GM12864 (cell line): ENCODE data around the gene ARRDC2.

Experiments
- DNase-seq: peaks from one replicate; pipeline ENCODE4 v3.0.0-alpha.2; 2011; ENCODE audit warnings: low read depth
- H3K4me3 ChIP-seq: 2 replicates; pipeline ENCODE4 v1.5.1; 2011; ENCODE audit warnings: mild to moderate bottlenecking, low read depth, low read length, control low read depth
- CTCF ChIP-seq: IDR thresholded peaks from 2 replicates; pipeline ENCODE4 v1.5.1; 2011; ENCODE audit warnings: low read depth, mild to moderate bottlenecking, moderate library complexity, low read length, control low read depth, inconsistent platforms; ENCODE audit errors: missing control alignments

Gene ARRDC2

GRCh38 chr19:18049385-18049784 is 41.4 kb downstream of the ARRDC2 start:
- no peak overlapping the region for H3K4me3 ChIP-seq
- DNase-seq: no peak
- TF ChIP-seq CTCF: no peak

GRCh38 chr19:18051887-18052286 is 43.9 kb downstream of the ARRDC2 start:
- H3K4me3 ChIP-seq: no peak overlapping the region
- TF ChIP-seq CTCF: no peak
- DNase-seq: no peak

- H3K4me3 ChIP-seq: no peak overlapping the region
- no peak for DNase-seq
- no peak for TF ChIP-seq CTCF
These were observed 45.7 kb downstream of the ARRDC2 start for GRCh38 chr19:18053576-18054219.

- TF ChIP-seq CTCF: no peak
- no peak overlapping the region for H3K4me3 ChIP-seq
- DNase-seq: no peak
These were observed 48.0 kb downstream of the ARRDC2 start for GRCh38 chr19:18055967-18056366.

- no peak for TF ChIP-seq CTCF
- H3K4me3 ChIP-seq: no peak overlapping the region
- DNase-seq: no peak
These were observed 49.6 kb downstream of the ARRDC2 start for GRCh38 chr19:18057557-18057956.

GRCh38 chr19:18058208-18059009 is 50.4 kb downstream of the ARRDC2 start:
- H3K4me3 ChIP-seq: no peak overlapping the region
- DNase-seq: peak; percentile 31
- TF ChIP-seq CTCF: peak; percentile 80
